A549 (cell line): ENCODE measurements around the gene SIRPA.

Source experiments
- CTCF ChIP-seq: fragments of >200 bp; sonication (Bioruptor Twin); formaldehyde crosslinking; IDR thresholded peaks from 3 replicates; pipeline ENCODE4 v1.5.1; 2016
- HMGXB4 ChIP-seq: fragments of 250-450 bp; sonication (Bioruptor Pico); IDR thresholded peaks from 2 replicates; pipeline ENCODE4 v1.5.0; 2021; ENCODE audit warnings: mild to moderate bottlenecking, moderate library complexity, borderline replicate concordance
- NPAS2 ChIP-seq: fragments of 250-450 bp; sonication (Bioruptor Pico); IDR thresholded peaks from 2 replicates; pipeline ENCODE4 v1.8.0; 2022; ENCODE audit warnings: mild to moderate bottlenecking, moderate library complexity, borderline replicate concordance
- POLR2A ChIP-seq: IDR thresholded peaks from 2 replicates; pipeline ENCODE4 v1.6.1; 2012; ENCODE audit warnings: mild to moderate bottlenecking, low read length
- POLR2AphosphoS2 ChIP-seq: conservative IDR thresholded peaks from 2 replicates; pipeline ENCODE4 v1.6.1; 2012; ENCODE audit warnings: low read length, improper control_type of control experiment, inconsistent platforms
- REST ChIP-seq: fragments of 200-600 bp; sonication (generic); IDR thresholded peaks from 2 replicates; pipeline ENCODE4 v1.6.1; 2016; ENCODE audit warnings: antibody characterized with exemption, mild to moderate bottlenecking, moderate library complexity
- RFX5 ChIP-seq: fragments of 450-650 bp; IDR thresholded peaks from 2 replicates; pipeline ENCODE4 v1.7.1; 2014; ENCODE audit warnings: antibody characterized with exemption, mild to moderate bottlenecking, moderate library complexity
- USF2 ChIP-seq: fragments of 450-650 bp; IDR thresholded peaks from 2 replicates; pipeline ENCODE4 v1.6.1; 2014; ENCODE audit warnings: antibody characterized with exemption

- TF ChIP-seq POLR2A (no peak), REST (no peak), POLR2AphosphoS2 (no peak), RFX5 (no peak), CTCF (no peak), USF2 (no peak), HMGXB4 (no peak), NPAS2 (CRISPR knock-in tag) (no peak)
These were observed 19.4 kb upstream of the SIRPA start for GRCh38 chr20:1875762-1876161.
